GM18511 (cell line): ENCODE data around the gene SLC49A3.
"Not testable (repeated sequence)": the region's sequence is repeated elsewhere in the genome, so short reads cannot be mapped to it uniquely, and the experiment has no call there.

Source experiments
- ATAC-seq: cut with Tn5 transposase; IDR thresholded peaks from one replicate; pipeline ENCODE4 v1.9.1; 2021; ENCODE audit warnings: mild to moderate bottlenecking, moderate library complexity; ENCODE audit not compliant: unreplicated experiment

SLC49A3 gene

GRCh38 chr4:654871-655463 is 34.0 kb downstream of the SLC49A3 start:
- no peak for ATAC-seq

GRCh38 chr4:654503-654845 is 34.5 kb downstream of the SLC49A3 start:
- no peak for ATAC-seq

- ATAC-seq, result no peak
Observed at GRCh38 chr4:653831-654502, 35.0 kb downstream of the SLC49A3 start.

GRCh38 chr4:653080-653821 is 35.7 kb downstream of the SLC49A3 start:
- no peak for ATAC-seq

GRCh38 chr4:651884-652642 is 36.9 kb downstream of the SLC49A3 start:
- no peak for ATAC-seq

GRCh38 chr4:650951-651883 is 37.7 kb downstream of the SLC49A3 start:
- no peak for ATAC-seq

- ATAC-seq, result no peak
Observed at GRCh38 chr4:650461-650860, 38.5 kb downstream of the SLC49A3 start.

GRCh38 chr4:649751-650310 is 39.1 kb downstream of the SLC49A3 start:
- no peak for ATAC-seq

GRCh38 chr4:649293-649625 is 39.7 kb downstream of the SLC49A3 start:
- no peak for ATAC-seq

- ATAC-seq, result no peak
Observed at GRCh38 chr4:648579-649292, 40.2 kb downstream of the SLC49A3 start.

GRCh38 chr4:647481-647880 is 41.5 kb downstream of the SLC49A3 start:
- ATAC-seq, result no peak

GRCh38 chr4:646460-646859 is 42.5 kb downstream of the SLC49A3 start:
- no peak for ATAC-seq

GRCh38 chr4:642366-642765 is 46.6 kb downstream of the SLC49A3 start:
- not testable (repeated sequence) for ATAC-seq

- no peak for ATAC-seq
Observed at GRCh38 chr4:637536-638280, 51.2 kb downstream of the SLC49A3 start.

- ATAC-seq, result no peak
Observed at GRCh38 chr4:636628-637159, 52.3 kb downstream of the SLC49A3 start.

- ATAC-seq, result no peak
Observed at GRCh38 chr4:635851-636627, 52.9 kb downstream of the SLC49A3 start.

GRCh38 chr4:635066-635835 is 53.7 kb downstream of the SLC49A3 start:
- not testable (repeated sequence) for ATAC-seq
